ENCODE measurements around the gene NFIA. TPM values are rescaled to one million over a fixed set of nuclear protein-coding genes. Genes with fewer than 3 reads are reported as not detected.
"Not testable (repeated sequence)": the region's sequence is repeated elsewhere in the genome, so short reads cannot be mapped to it uniquely, and the experiment has no call there.

Gene NFIA
- total and polyA plus RNA-seq, 12 donors: 15.6 to 109 (median 66.3) TPM

GRCh38 chr1:61125895-61126294 lies 43.5 kb downstream of the NFIA start:
- Histone ChIP-seq H3K9me3 (replicated peaks in 1 of 3) (no peaks in the 10 kb centered on the region), H3K36me3 (replicated peaks in 1 of 2) (no peaks in the 10 kb centered on the region), H3K4me3 (no peak overlapping the region), H3K4me1 (replicated peaks in 1 of 2) (peaks cover 25 to 47% of the 10 kb centered on the region in 2 donors), H3K27ac (peak overlapping the region in 3 of 5 donors; percentile 24 to 56 (median 36)), H3K27me3 (no peaks in the 10 kb centered on the region)
- DNase-seq: no peak
- TF ChIP-seq CTCF (IDR thresholded peaks at IDR 0.05): no peak
- TF ChIP-seq POLR2A (IDR thresholded peaks at IDR 0.05): no peak
- WGBS, 4 donors: 63 to 67% (median 64%) methylated on average over 3 of the region's 3 CpGs
- intact Hi-C loops (cut with DNase I): no loop called here

GRCh38 chr1:61126843-61127242 lies 44.5 kb downstream of the NFIA start:
- 96 to 99% (median 96%) methylated on average over 10 to 12 of the region's 12 CpGs for WGBS, 4 donors

DNA sequence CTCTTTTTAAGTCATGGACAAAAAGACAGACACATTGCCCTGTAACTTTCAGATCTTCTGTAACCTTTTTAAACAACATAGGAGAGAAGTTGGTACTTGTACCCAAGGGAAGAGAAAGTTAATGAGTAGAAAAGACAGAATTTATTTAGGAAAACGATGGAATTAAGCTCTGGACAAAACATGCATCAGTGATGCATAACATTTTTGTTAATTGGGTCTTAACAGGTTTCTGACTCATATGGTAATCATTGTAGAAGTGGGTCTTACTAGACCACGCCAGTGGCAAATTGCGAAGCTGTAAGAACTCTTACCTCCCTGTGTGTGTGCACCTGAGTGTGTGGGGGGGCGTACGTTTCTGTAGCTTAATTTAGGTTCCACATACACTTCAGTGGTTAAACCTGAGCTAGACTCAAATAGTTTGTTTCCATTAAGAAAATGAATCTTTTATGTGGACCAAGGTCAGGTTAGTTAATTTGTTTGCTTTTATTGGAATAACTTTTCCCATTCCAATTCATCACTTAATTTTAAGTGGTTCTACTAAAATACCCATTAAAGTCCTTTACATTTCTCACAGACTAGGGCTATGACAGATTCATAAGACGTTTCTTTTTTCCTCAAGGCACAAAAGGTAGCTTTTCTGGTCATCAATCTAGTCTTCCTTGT lies 48.1 kb downstream of the NFIA start:
- 78 to 85% (median 82%) methylated on average over 6 of the region's 6 CpGs for whole genome bisulfite sequencing, 4 donors

More at GRCh38 chr1:61126843-61127242, 44.5 kb downstream of the NFIA start:
- H3K4me1 ChIP-seq (replicated peaks in 1 of 2): peaks cover 19 to 47% of the 10 kb centered on the region in 2 donors
- H3K27ac ChIP-seq; H3K9me3 ChIP-seq (replicated peaks in 1 of 3); H3K27me3 ChIP-seq; H3K36me3 ChIP-seq (replicated peaks in 1 of 2); DNase-seq; H3K4me3 ChIP-seq; intact Hi-C loops (cut with DNase I): not testable (repeated sequence)

GRCh38 chr1:61131248-61131647 lies 48.9 kb downstream of the NFIA start:
- peak overlapping the region in 1 of 5 donors; percentile 60 for H3K27ac ChIP-seq
- H3K9me3 ChIP-seq (replicated peaks in 1 of 3): no peaks in the 10 kb centered on the region
- no peaks in the 10 kb centered on the region for H3K27me3 ChIP-seq
- intact Hi-C loops (cut with DNase I): no loop called here
- no peak overlapping the region for H3K4me3 ChIP-seq
- no peak for DNase-seq
- peaks cover 13 to 28% of the 10 kb centered on the region in 2 donors for H3K4me1 ChIP-seq (replicated peaks in 1 of 2)
- TF ChIP-seq POLR2A (IDR thresholded peaks at IDR 0.05): no peak
- no peak for TF ChIP-seq CTCF (IDR thresholded peaks at IDR 0.05)
- H3K36me3 ChIP-seq (replicated peaks in 1 of 2): no peaks in the 10 kb centered on the region

More for the DNA sequence above, 48.1 kb downstream of the NFIA start:
- intact Hi-C loops (cut with DNase I): no loop called here
- no peak for DNase-seq
- Histone ChIP-seq H3K27ac (no peak overlapping the region), H3K36me3 (replicated peaks in 1 of 2) (no peaks in the 10 kb centered on the region), H3K4me1 (replicated peaks in 1 of 2) (peaks cover 13 to 34% of the 10 kb centered on the region in 2 donors), H3K27me3 (no peaks in the 10 kb centered on the region), H3K4me3 (no peak overlapping the region), H3K9me3 (replicated peaks in 1 of 3) (no peaks in the 10 kb centered on the region)
- TF ChIP-seq POLR2A (IDR thresholded peaks at IDR 0.05) (no peak), CTCF (IDR thresholded peaks at IDR 0.05) (no peak)

DNA sequence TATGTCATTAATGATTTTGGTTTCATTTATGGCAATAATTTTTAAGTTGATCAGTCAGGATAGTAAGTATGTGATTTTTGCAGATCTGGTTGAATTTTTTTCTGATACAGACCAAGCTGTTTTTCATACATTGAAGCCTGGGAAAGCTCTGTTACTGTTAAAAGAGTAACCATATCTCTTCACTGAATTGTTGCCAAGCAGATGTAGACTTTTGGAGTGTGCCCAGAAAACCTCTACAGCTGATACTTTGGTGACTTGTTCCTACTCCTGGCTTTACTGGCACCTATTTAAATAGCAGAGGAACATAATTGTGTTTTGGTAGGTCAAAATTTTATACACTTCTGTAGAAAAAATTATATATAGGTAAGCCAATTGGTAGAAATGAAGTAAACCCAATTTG lies 49.4 kb downstream of the NFIA start:
- intact Hi-C loops (cut with DNase I): no loop called here
- H3K4me1 ChIP-seq (replicated peaks in 1 of 2): peaks cover 13 to 28% of the 10 kb centered on the region in 2 donors
- peak overlapping the region in 3 of 5 donors; percentile 34 to 62 (median 60) for H3K27ac ChIP-seq
- H3K36me3 ChIP-seq (replicated peaks in 1 of 2): no peaks in the 10 kb centered on the region
- H3K27me3 ChIP-seq: no peaks in the 10 kb centered on the region
- TF ChIP-seq CTCF (IDR thresholded peaks at IDR 0.05): no peak
- no peak for TF ChIP-seq POLR2A (IDR thresholded peaks at IDR 0.05)
- H3K9me3 ChIP-seq (replicated peaks in 1 of 3): no peaks in the 10 kb centered on the region
- peak overlapping the region in 1 of 4 donors; percentile 18 for H3K4me3 ChIP-seq
- no peak for DNase-seq
